WI38 (cell line): ENCODE results near the gene MAP2K6.

Source experiments
- H3K4me3 ChIP-seq: 2 replicates; pipeline ENCODE4 v1.5.1; 2011; ENCODE audit warnings: low read depth, mild to moderate bottlenecking, control low read depth, low read length
- CTCF ChIP-seq: IDR thresholded peaks from 2 replicates; pipeline ENCODE4 v1.5.1; 2012; ENCODE audit warnings: low read depth, mild to moderate bottlenecking, control low read depth, low read length

MAP2K6 gene

GRCh38 chr17:69414408-69415274 is at the start of gene MAP2K6:
Gene MAP2K6 (plus strand): TSS chr17:69414697. CDS start chr17:69414985, 288 bp downstream.
- H3K4me3 ChIP-seq: no peak within 1 kb of the TSS
- TF ChIP-seq CTCF: no peak

GRCh38 chr17:69367298-69367697 is 47.2 kb upstream of the MAP2K6 start:
- H3K4me3 ChIP-seq: no peak overlapping the region
- no peak for TF ChIP-seq CTCF

- TF ChIP-seq CTCF: no peak
- H3K4me3 ChIP-seq: no peak overlapping the region
Measured at GRCh38 chr17:69373069-69373468, 41.4 kb upstream of the MAP2K6 start.

- no peak overlapping the region for H3K4me3 ChIP-seq
- TF ChIP-seq CTCF: no peak
Measured at GRCh38 chr17:69375229-69375628, 39.3 kb upstream of the MAP2K6 start.

GRCh38 chr17:69388822-69389442 is 25.6 kb upstream of the MAP2K6 start:
- H3K4me3 ChIP-seq: no peak overlapping the region
- no peak for TF ChIP-seq CTCF

GRCh38 chr17:69390795-69391501 is 23.5 kb upstream of the MAP2K6 start:
- H3K4me3 ChIP-seq: no peak overlapping the region

More at GRCh38 chr17:69390795-69391501, 23.5 kb upstream of the MAP2K6 start:
- TF ChIP-seq CTCF: no peak
